A549 (cell line): ENCODE data around the gene FGF14. TPM values are rescaled to one million over a fixed set of nuclear protein-coding genes. Genes with fewer than 3 reads are reported as not detected.

Experiments
- ATAC-seq, 2 experiments: fragments of 200-7000 bp in 1 of 2; fragments of >200 bp in 1 of 2; cut with Nextera tagmentation in 1 of 2; cut with Tn5 transposase in 1 of 2; 3 replicates each; pipeline versions ENCODE4 v1.8.0 to v1.9.1; 2018 to 2020; ENCODE audit warnings: mild to moderate bottlenecking in 1 of 2, moderate library complexity in 1 of 2
- CTCF ChIA-PET: fragments of 300-600 bp; sonication (Branson Sonifier 250); formaldehyde crosslinking; extraction: SDS; loops from one replicate; lab custom pipeline; 2021; ENCODE audit warnings: antibody characterized with exemption, inconsistent platforms; lab: Yijun Ruan, JAX
- POLR2A ChIA-PET: fragments of 350-600 bp; formaldehyde crosslinking; extraction: SDS; loops from one replicate; lab custom pipeline; 2021; ENCODE audit warnings: antibody characterized with exemption, inconsistent platforms; lab: Yijun Ruan, JAX
- DNase-seq, 2 experiments: peaks; one replicate each; pipeline versions ENCODE4 v3.0.0 to v3.0.0-alpha.2; 2011 to 2016; ENCODE audit warnings: low read depth in 1 of 2, low spot score in 1 of 2
- FAIRE-seq: peaks from 2 replicates; lab custom pipeline; 2011; peaks lifted over from hg19 to GRCh38; lab: Jason Lieb, UNC
- H3K27ac ChIP-seq, 2 experiments: fragments of >200 bp; sonication (Bioruptor Twin); formaldehyde crosslinking; 3 replicates each; pipeline ENCODE4 v1.5.1; 2016 to 2017
- H3K4me1 ChIP-seq: fragments of >200 bp; sonication (Bioruptor Twin); formaldehyde crosslinking; 3 replicates; pipeline ENCODE4 v1.6.1; 2016
- H3K4me2 ChIP-seq: fragments of >200 bp; sonication (Bioruptor Twin); formaldehyde crosslinking; 3 replicates; pipeline ENCODE4 v1.6.1; 2016
- H3K4me3 ChIP-seq: fragments of >200 bp; sonication (Bioruptor Twin); formaldehyde crosslinking; 3 replicates; pipeline ENCODE4 v1.5.1; 2016
- H3K9me3 ChIP-seq: fragments of >200 bp; sonication (Bioruptor Twin); formaldehyde crosslinking; 3 replicates; pipeline ENCODE4 v1.6.1; 2016
- BCL3 ChIP-seq: fragments of >200 bp; sonication (Bioruptor Twin); formaldehyde crosslinking; IDR thresholded peaks from 3 replicates; pipeline ENCODE4 v1.6.1; 2016
- BHLHE40 ChIP-seq: IDR thresholded peaks from 2 replicates; pipeline ENCODE4 v1.6.1; 2012; ENCODE audit warnings: low read depth, low read length, inconsistent platforms
- CBX8 ChIP-seq: fragments of 200-600 bp; sonication (generic); IDR thresholded peaks from 2 replicates; pipeline ENCODE4 v1.6.1; 2016
- CEBPB ChIP-seq, 2 experiments: fragments of >200 bp in 1 of 2; sonication (Bioruptor Twin) in 1 of 2; formaldehyde crosslinking in 1 of 2; IDR thresholded peaks; 2 replicates each; pipeline ENCODE4 v1.6.1; 2012 to 2016
- EHF ChIP-seq: fragments of 250-450 bp; sonication (Bioruptor Pico); IDR thresholded peaks from 2 replicates; pipeline ENCODE4 v1.5.0; 2020; ENCODE audit warnings: mild to moderate bottlenecking
- ELK1 ChIP-seq: fragments of 150-350 bp; IDR thresholded peaks from 2 replicates; pipeline ENCODE4 v1.6.1; 2014; ENCODE audit warnings: low read depth, mild to moderate bottlenecking, low read length
- ESRRA ChIP-seq: fragments of 150-350 bp; IDR thresholded peaks from 2 replicates; pipeline ENCODE4 v1.6.1; 2014; ENCODE audit warnings: mild to moderate bottlenecking, low read length, borderline replicate concordance
- FOSB ChIP-seq: fragments of 250-450 bp; sonication (Bioruptor Pico); IDR thresholded peaks from 2 replicates; pipeline ENCODE4 v1.5.0; 2020; ENCODE audit warnings: mild to moderate bottlenecking, moderate library complexity
- FOSL2 ChIP-seq, 2 experiments: fragments of 450-650 bp in 1 of 2; fragments of >200 bp in 1 of 2; sonication (Bioruptor Twin) in 1 of 2; formaldehyde crosslinking; IDR thresholded peaks; 2 replicates each; pipeline versions ENCODE4 v1.5.0 to v1.6.1; 2016 to 2020; ENCODE audit warnings: mild to moderate bottlenecking in 1 of 2, moderate library complexity in 1 of 2
- FOXS1 ChIP-seq: fragments of 250-450 bp; sonication (Bioruptor Pico); IDR thresholded peaks from 2 replicates; pipeline ENCODE4 v1.5.0; 2020; ENCODE audit warnings: mild to moderate bottlenecking, moderate library complexity
- HDAC2 ChIP-seq: fragments of 200-600 bp; sonication (generic); IDR thresholded peaks from 2 replicates; pipeline ENCODE4 v1.6.1; 2016
- HES2 ChIP-seq: fragments of >200 bp; sonication (Bioruptor Twin); formaldehyde crosslinking; IDR thresholded peaks from 2 replicates; pipeline ENCODE4 v1.6.1; 2016
- HEYL ChIP-seq: fragments of 250-450 bp; sonication (Bioruptor Pico); IDR thresholded peaks from 2 replicates; pipeline ENCODE4 v1.8.0; 2021; ENCODE audit warnings: mild to moderate bottlenecking, moderate library complexity
- HMGXB4 ChIP-seq: fragments of 250-450 bp; sonication (Bioruptor Pico); IDR thresholded peaks from 2 replicates; pipeline ENCODE4 v1.5.0; 2021; ENCODE audit warnings: mild to moderate bottlenecking, moderate library complexity, borderline replicate concordance
- JUN ChIP-seq, 2 experiments: fragments of >200 bp; sonication (Bioruptor Twin); formaldehyde crosslinking; IDR thresholded peaks; 2 replicates in 1 of 2; 3 replicates in 1 of 2; pipeline ENCODE4 v1.6.1; 2016 to 2017
- KDM1A ChIP-seq: fragments of 200-600 bp; sonication (generic); IDR thresholded peaks from 2 replicates; pipeline ENCODE4 v1.6.1; 2016; ENCODE audit warnings: low read depth, mild to moderate bottlenecking
- MAFK ChIP-seq: fragments of 450-650 bp; IDR thresholded peaks from 2 replicates; pipeline ENCODE4 v1.6.1; 2014; ENCODE audit not compliant: partially characterized antibody
- MAZ ChIP-seq: fragments of 150-350 bp; IDR thresholded peaks from 2 replicates; pipeline ENCODE4 v1.6.1; 2014; ENCODE audit warnings: antibody characterized with exemption, low read depth, low read length, borderline replicate concordance
- MYC ChIP-seq: IDR thresholded peaks from 2 replicates; pipeline ENCODE4 v1.6.1; 2012; ENCODE audit warnings: mild to moderate bottlenecking, inconsistent platforms, low read length, improper control_type of control experiment, borderline replicate concordance
- NPAS2 ChIP-seq: fragments of 250-450 bp; sonication (Bioruptor Pico); IDR thresholded peaks from 2 replicates; pipeline ENCODE4 v1.8.0; 2022; ENCODE audit warnings: mild to moderate bottlenecking, moderate library complexity, borderline replicate concordance
- PBX3 ChIP-seq: IDR thresholded peaks from 2 replicates; pipeline ENCODE4 v1.6.1; 2012
- POLR2A ChIP-seq: IDR thresholded peaks from 2 replicates; pipeline ENCODE4 v1.6.1; 2012; ENCODE audit warnings: mild to moderate bottlenecking, low read length
- RAD21 ChIP-seq, 2 experiments: fragments of >200 bp in 1 of 2; sonication (Bioruptor Twin) in 1 of 2; formaldehyde crosslinking in 1 of 2; IDR thresholded peaks in 1 of 2; conservative IDR thresholded peaks in 1 of 2; 2 replicates in 1 of 2; 3 replicates in 1 of 2; pipeline ENCODE4 v1.6.1; 2012 to 2018; ENCODE audit warnings: inconsistent platforms in 1 of 2
- TFCP2L1 ChIP-seq: fragments of 250-450 bp; sonication (Bioruptor Pico); IDR thresholded peaks from 2 replicates; pipeline ENCODE4 v1.5.0; 2021; ENCODE audit warnings: mild to moderate bottlenecking
- ZC3H11A ChIP-seq: fragments of 450-650 bp; IDR thresholded peaks from 2 replicates; pipeline ENCODE4 v1.6.1; 2014; ENCODE audit warnings: antibody characterized with exemption, mild to moderate bottlenecking
- WGBS: methylation state at CpG from one replicate; pipeline ENCODE4 v1.1.6; 2017; ENCODE audit errors: missing lambda C conversion rate; 5-methylcytosine and 5-hydroxymethylcytosine counted together
- polyA plus RNA-seq, 4 experiments: library from polyadenylated mRNA; depleted of rRNA in 3 of 4; stranded (reverse); fragments of >200 nt; fragmentation: RNase III in 1 of 4; extraction: RNeasy Plus Mini Kit Qiagen cat#74134 plus additional on column Dnase treatment in 1 of 4; gene quantifications; 2 replicates in 3 of 4; 3 replicates in 1 of 4; pipeline ENCODE4 v1.2.3, GENCODE V29; 2011 to 2017

The FGF14 gene
- polyA plus RNA-seq, 2 of the 4 experiments (the other 2 are of a cell fraction) = not detected

GRCh38 chr13:101795025-101795424 lies 606.8 kb downstream of the FGF14 start:
- 44% methylated on average over 1 of the region's 1 CpG for whole genome bisulfite sequencing
- Histone ChIP-seq H3K4me1 (no peaks in the 10 kb centered on the region), H3K4me2 (no peak overlapping the region), H3K9me3 (no peaks in the 10 kb centered on the region), H3K4me3 (no peak overlapping the region), H3K27ac (no peak overlapping the region)
- ChIA-PET CTCF (no interaction called here), POLR2A (no interaction called here)
- ATAC-seq (no peak), DNase-seq (no peak), FAIRE-seq (no peak)
- no peak for TF ChIP-seq CEBPB (IDR thresholded peaks at IDR 0.05)
- TF ChIP-seq KDM1A = no peak
- TF ChIP-seq HMGXB4 = no peak
- TF ChIP-seq BHLHE40 = no peak
- no peak for TF ChIP-seq ESRRA
- no peak for TF ChIP-seq BCL3
- TF ChIP-seq MYC = no peak
- no peak for TF ChIP-seq CBX8
- TF ChIP-seq NPAS2 (CRISPR knock-in tag) = no peak
- TF ChIP-seq MAZ = no peak
- TF ChIP-seq JUN (IDR thresholded peaks at IDR 0.05) = no peak
- TF ChIP-seq FOXS1 (CRISPR knock-in tag) = no peak
- TF ChIP-seq HES2 = no peak
- no peak for TF ChIP-seq TFCP2L1 (CRISPR knock-in tag)
- TF ChIP-seq MAFK = no peak
- no peak for TF ChIP-seq POLR2A
- no peak for TF ChIP-seq RAD21 (conservative IDR thresholded peaks at IDR 0.05 in 1 of 2, IDR thresholded peaks at IDR 0.05 in 1 of 2)
- TF ChIP-seq EHF = no peak

DNA sequence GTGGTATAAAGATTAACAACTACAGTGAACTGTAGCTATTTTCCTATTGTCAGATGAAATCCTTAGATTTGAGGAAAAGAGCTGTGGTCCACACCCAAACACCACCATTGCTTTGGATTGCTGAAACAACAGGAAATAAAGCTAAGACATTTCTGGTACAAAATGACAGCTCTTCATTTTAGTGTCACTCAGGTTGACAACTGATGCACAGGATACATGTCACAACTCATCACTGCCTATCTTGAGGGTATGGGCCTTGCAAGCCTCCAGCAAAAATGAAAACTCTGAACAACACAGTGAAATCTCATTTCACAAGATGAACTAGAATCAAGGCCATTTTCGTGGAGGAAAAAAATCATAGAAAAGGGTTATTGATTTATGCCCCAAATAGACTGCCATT lies 609.7 kb downstream of the FGF14 start:
- Histone ChIP-seq H3K27ac (no peak overlapping the region), H3K4me3 (no peak overlapping the region), H3K4me2 (no peak overlapping the region), H3K9me3 (no peaks in the 10 kb centered on the region)
- DNase-seq (no peak), ATAC-seq (no peak)
- WGBS = 5% methylated on average over 1 of the region's 1 CpG
- POLR2A ChIA-PET = no interaction called here
- TF ChIP-seq HDAC2 (no peak), FOSB (CRISPR knock-in tag) (no peak), ZC3H11A (no peak), FOSL2 (IDR thresholded peaks at IDR 0.05) (no peak), FOSL2 (CRISPR knock-in tag; IDR thresholded peaks at IDR 0.05) (no peak), HEYL (no peak), CEBPB (IDR thresholded peaks at IDR 0.05) (no peak), MYC (no peak), PBX3 (no peak), ELK1 (no peak)
- TF ChIP-seq, all 56 proteins: peak for 0
- H3K4me1 ChIP-seq = no peaks in the 10 kb centered on the region
- CTCF ChIA-PET = no interaction called here
- FAIRE-seq = no peak
